HG02798 (cell line): ENCODE data around the gene CENPC.
"Not testable (repeated sequence)": the region's sequence is repeated elsewhere in the genome, so short reads cannot be mapped to it uniquely, and the experiment has no call there.

Experiments used
- ATAC-seq: cut with Tn5 transposase; IDR thresholded peaks from one replicate; pipeline ENCODE4 v1.9.1; 2021; ENCODE audit warnings: mild to moderate bottlenecking; ENCODE audit not compliant: unreplicated experiment, poor library complexity

The CENPC gene

GRCh38 chr4:67554096-67554495 lies 8.8 kb upstream of the CENPC start:
- no peak for ATAC-seq

GRCh38 chr4:67552146-67552792 lies 7.0 kb upstream of the CENPC start:
- not testable (repeated sequence) for ATAC-seq

GRCh38 chr4:67550857-67551256 lies 5.6 kb upstream of the CENPC start:
- no peak for ATAC-seq

- no peak for ATAC-seq
Measured at GRCh38 chr4:67550451-67550850, 5.1 kb upstream of the CENPC start.

- peak; percentile 31 for ATAC-seq
Measured at GRCh38 chr4:67549123-67549522, 3.8 kb upstream of the CENPC start.

GRCh38 chr4:67546971-67547370 lies 1.7 kb upstream of the CENPC start:
- ATAC-seq: no peak

- ATAC-seq: no peak
Measured at GRCh38 chr4:67546004-67546356, 677 bp upstream of the CENPC start.

GRCh38 chr4:67542076-67542475 lies 3.2 kb downstream of the CENPC start:
- no peak for ATAC-seq

- no peak for ATAC-seq
Measured at GRCh38 chr4:67539830-67540229, 5.5 kb downstream of the CENPC start.

GRCh38 chr4:67535280-67535840 lies 9.9 kb downstream of the CENPC start:
- ATAC-seq: no peak

- no peak for ATAC-seq
Measured at GRCh38 chr4:67533112-67533511, 12.2 kb downstream of the CENPC start.

GRCh38 chr4:67532397-67532796 lies 12.9 kb downstream of the CENPC start:
- not testable (repeated sequence) for ATAC-seq

- no peak for ATAC-seq
Measured at GRCh38 chr4:67531379-67531962, 13.8 kb downstream of the CENPC start.

GRCh38 chr4:67524140-67524539 lies 21.2 kb downstream of the CENPC start:
- ATAC-seq: not testable (repeated sequence)

- no peak for ATAC-seq
Measured at GRCh38 chr4:67522851-67523671, 22.2 kb downstream of the CENPC start.

GRCh38 chr4:67522230-67522629 lies 23.1 kb downstream of the CENPC start:
- ATAC-seq: no peak

GRCh38 chr4:67521506-67521905 lies 23.8 kb downstream of the CENPC start:
- peak; percentile 82 for ATAC-seq

- no peak for ATAC-seq
Measured at GRCh38 chr4:67520141-67520540, 25.2 kb downstream of the CENPC start.

GRCh38 chr4:67512501-67512900 lies 32.8 kb downstream of the CENPC start:
- no peak for ATAC-seq

- no peak for ATAC-seq
Measured at GRCh38 chr4:67500373-67500772, 44.9 kb downstream of the CENPC start.

GRCh38 chr4:67499799-67500198 lies 45.5 kb downstream of the CENPC start:
- ATAC-seq: peak; percentile 64
